ENCODE measurements around the gene RTN4RL1. TPM values are rescaled to one million over a fixed set of nuclear protein-coding genes. Genes with fewer than 3 reads are reported as not detected.

Gene RTN4RL1
- total RNA-seq, 1 donor from 2014 or later = under 0.01 TPM

DNA sequence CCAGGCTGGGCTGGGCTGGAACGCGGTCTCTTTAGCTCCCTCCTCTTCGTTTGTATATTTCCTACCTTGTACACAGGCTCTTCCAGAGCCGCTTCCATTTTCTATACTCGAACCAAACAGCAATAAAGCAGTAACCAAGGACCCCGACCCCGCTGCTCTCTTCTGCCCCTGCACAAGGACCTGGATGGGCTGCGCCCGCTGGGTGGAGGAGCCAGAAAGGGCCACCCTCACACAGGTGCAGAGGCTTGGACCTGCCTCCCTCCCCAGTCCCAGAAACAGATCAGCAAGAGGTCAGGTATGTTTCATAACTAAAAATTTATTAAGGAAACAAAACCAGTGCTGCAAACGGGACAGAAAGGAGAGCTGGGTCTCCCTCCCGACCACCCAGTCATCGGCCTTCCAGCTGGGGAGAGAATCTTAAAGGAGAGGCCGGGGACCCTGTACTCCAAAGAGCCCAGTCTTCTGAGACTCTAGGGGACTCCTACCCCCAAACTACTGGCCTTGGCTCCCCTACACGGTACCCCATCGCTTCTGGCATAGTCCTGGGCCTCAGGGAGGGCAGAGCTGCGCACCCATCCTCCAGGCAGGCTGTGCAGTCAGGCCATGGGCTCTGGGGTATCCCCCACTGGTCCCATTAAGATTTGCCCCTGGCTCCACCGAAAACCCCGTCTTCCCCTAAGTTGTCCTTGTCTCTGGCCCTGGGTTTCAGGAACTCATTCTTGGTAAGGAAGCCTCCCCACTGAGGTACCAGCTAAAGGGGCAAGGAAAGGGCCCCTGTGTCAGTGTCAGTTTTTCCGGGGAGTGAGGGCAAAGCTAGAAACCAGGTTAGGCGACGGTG, 34.6 kb upstream of the RTN4RL1 start:
- DNase-seq (ENCODE audit: low read depth, low spot score) = no peak

DNA sequence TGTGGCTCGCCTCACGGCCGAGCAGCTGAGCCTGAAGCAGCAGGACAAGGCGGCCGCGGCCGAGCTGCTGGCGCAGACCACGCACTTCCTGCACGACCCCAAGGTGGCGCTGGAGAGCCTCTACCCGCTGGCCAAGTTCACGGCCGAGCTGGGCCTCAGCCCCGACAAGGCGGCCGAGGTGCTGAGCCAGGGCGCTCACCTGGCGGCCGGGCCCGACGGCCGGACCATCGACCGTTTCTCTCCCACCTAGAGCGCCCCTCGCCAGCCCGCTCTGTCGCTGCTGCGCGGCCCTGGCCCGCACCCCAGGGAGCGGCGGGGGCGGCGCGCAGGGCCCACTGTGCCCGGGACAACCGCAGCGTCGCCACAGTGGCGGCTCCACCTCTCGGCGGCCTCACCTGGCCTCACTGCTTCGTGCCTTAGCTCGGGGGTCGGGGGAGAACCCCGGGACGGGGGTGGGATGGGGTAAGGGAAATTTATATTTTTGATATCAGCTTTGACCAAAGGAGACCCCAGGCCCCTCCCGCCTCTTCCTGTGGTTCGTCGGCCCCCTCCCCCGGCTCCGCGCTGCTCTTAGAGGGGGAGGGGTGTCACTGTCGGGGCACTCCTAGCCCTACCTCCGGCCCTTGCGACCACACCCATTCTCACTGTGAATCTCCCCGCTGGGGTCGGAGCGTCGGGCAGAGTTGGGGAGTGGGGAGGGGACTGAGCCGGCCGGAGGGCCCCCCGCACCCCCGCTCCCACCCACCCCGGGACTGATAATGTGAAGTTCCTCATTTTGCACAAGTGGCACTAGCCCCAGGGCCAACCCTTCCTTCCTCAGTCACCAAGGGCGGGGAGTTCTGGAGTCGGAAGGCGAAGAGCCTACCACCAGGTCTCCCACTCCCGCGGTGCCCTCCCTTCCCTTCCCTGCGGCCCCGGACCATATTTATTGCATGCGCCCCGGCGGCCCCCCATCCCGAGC, 33.7 kb upstream of the RTN4RL1 start:
- DNase-seq (ENCODE audit: low read depth, low spot score) = no peak

GRCh38 chr17:2057760-2058585, 32.8 kb upstream of the RTN4RL1 start:
- DNase-seq (ENCODE audit: low read depth, low spot score) = no peak

DNA sequence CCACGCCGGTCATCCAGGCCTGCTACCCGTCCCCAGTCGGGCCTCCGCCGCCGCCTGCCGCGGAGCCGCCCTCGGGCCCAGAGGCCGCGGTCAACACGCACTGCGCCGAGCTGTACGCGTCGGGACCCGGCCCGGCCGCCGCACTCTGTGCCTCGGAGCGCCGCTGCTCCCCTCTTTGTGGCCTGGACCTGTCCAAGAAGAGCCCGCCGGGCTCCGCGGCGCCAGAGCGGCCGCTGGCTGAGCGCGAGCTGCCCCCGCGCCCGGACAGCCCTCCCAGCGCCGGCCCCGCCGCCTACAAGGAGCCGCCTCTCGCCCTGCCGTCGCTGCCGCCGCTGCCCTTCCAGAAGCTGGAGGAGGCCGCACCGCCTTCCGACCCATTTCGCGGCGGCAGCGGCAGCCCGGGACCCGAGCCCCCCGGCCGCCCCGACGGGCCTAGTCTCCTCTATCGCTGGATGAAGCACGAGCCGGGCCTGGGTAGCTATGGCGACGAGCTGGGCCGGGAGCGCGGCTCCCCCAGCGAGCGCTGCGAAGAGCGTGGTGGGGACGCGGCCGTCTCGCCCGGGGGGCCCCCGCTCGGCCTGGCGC, 32.1 kb upstream of the RTN4RL1 start:
- DNase-seq (ENCODE audit: low read depth, low spot score) = no peak

- no peak for DNase-seq (ENCODE audit: low read depth, low spot score)
Measured at GRCh38 chr17:2056206-2057174, 31.4 kb upstream of the RTN4RL1 start.

DNA sequence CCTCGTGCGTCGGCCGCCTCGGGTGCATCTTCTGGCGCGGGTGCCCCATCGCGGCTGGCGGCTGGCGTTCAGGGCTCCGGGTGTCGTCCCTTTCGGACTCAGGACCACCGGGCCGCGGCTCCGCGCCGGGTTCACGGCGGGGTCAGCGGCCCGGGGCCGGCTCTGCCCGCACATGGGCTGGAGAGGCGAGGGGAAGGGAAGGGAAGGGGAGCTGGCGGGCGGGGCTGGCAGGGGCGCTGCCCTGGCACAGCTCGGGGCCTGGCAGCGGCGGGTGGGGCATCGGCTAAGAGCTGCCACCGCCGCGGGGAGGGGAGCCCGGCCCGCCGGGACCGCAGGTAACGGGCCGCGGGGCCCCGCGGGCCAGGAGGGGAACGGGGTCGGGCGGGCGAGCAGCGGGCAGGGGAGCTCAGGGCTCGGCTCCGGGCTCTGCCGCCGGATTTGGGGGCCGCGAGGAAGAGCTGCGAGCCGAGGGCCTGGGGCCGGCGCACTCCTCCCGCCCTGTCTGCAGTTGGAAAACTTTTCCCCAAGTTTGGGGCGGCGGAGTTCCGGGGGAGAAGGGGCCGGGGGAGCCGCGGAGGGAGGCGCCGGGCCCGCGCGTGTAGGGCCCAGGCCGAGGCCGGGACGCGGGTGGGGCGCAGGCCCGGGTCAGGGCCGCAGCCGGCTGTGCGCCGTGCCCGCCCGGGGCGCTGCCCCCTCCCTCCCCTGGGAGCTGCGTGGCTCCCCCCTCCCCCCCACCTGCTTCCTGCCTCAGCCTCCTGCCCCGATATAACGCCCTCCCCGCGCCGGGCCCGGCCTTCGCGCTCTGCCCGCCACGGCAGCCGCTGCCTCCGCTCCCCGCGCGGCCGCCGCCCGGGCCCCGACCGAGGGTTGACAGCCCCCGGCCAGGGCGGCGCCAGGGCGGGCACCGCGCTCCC, 30.4 kb upstream of the RTN4RL1 start:
- no peak for DNase-seq (ENCODE audit: low read depth, low spot score)

- DNase-seq (ENCODE audit: low read depth, low spot score) = no peak
Measured at GRCh38 chr17:2054512-2055291, 29.6 kb upstream of the RTN4RL1 start, which contains the start of gene HIC1. Gene HIC1, plus strand, starts transcription at chr17:2055103. Its CDS starts 1,588 bp downstream, at chr17:2056691.

DNA sequence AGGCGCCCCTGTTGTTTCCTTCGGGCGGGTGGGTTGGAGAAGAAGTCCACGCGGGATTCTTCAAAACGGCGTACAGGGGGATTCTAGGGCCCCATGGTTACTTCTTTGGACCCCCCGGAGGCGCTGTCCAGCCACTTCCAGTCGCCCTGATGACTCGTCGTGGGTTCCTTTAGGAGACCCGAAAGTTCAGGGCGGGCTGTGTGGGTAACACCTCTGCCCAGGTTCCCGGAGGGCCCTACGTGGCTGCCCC, 29.1 kb upstream of the RTN4RL1 start:
- DNase-seq (ENCODE audit: low read depth, low spot score) = no peak

GRCh38 chr17:2053380-2054261, 28.5 kb upstream of the RTN4RL1 start:
- DNase-seq (ENCODE audit: low read depth, low spot score) = no peak

GRCh38 chr17:2051933-2052559, 26.9 kb upstream of the RTN4RL1 start:
- no peak for DNase-seq (ENCODE audit: low read depth, low spot score)

DNA sequence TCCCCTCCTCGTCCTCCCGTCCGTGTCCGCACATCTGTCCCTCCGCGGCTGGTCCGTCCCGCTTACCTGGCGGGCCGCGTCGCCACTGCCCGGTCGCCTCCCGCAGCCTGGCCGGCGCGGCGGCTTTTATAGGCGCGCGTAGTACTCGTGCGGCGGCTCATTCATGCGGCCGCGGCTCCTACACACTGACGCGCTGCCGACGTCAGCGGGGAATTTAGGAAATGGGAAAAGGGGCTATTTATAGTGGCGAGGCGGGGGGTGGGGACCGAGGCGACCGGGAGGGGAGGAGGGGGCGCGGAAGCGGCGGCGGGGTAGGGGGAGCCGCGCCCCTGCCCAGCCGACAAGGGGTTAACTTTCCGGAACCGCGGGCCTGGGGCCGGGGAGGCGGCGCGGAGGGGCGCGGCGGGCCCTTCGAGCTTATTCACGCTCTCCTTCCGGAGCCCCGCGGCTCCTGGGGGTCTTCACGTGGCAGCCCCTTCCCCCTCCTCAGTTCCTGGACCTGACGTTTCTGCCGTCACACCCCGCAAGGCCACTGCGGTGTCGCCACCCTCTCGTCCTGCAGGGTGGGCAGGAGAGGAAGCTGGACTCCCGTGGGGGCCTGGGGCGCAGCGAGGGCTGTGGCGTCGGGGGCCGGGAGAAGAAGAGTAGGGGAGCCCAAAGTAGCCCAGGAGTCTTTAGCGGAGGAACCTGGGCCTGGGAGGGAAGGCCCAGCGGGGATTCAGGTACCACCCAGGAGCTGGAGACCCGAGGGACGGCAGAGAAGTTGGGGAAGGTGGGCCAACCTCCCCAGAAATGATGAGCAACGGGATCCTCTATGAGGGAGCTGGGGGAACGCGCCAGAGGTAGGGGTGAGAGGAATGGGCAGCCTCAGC, 26.2 kb upstream of the RTN4RL1 start:
- no peak for DNase-seq (ENCODE audit: low read depth, low spot score)

DNA sequence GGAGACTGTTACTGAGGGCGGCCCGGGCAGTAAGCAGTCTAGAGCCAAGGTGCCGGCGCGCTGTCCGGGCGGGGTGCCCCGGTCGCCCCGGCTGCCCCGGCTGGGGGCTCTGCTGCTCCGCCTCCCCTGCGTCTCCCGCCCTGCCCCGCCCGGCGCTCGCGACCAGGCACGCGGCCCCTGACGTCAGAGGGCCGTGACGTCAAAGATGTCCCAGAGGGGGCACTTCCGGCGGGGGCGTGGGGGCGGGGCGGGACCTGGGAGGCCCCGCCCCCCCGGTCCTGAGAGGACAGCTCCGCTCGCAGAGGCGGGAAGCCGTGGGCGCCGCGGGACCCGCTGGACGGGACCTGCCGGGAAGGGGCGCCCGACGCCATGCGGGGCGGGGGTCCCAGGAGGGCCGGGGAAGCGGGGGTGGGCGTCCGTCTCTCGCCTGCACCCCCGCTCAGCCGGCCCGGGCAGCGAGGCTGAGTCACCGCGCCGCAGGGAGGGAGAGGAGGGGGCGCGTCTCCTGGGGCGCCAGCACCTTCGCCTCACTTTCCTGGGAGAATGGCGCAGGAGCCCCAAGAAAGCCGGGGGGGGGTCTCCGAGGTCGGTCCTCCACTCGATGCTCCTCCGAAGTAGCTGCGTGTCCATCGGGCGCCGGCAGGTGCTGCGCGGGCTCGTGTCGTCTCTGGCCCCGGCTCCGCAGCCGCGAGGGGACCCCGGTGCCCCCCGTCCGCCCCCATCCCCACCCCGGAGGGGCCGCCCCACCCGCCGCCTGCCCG, 25.3 kb upstream of the RTN4RL1 start:
- no peak for DNase-seq (ENCODE audit: low read depth, low spot score)

GRCh38 chr17:2049333-2050299, 24.5 kb upstream of the RTN4RL1 start:
- DNase-seq (ENCODE audit: low read depth, low spot score) = no peak

DNA sequence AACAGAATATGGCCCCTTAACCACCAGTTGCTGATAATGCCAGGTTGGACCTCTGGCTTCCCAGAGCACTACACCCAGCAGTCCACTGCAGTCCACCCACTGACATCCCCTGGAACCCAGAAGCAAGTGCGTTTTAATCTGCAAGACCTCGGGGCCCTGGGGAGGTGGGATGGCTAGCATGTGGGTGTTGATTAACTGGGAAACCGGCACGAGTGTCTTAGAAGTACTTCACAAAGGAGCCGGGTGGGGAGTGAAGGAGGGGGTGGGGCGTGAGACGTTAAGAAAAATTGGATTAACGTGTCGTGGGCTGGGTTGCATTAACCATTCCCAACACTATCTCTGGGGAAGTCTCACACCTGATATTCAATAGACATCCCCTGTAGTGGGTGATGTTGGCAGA, 23.7 kb upstream of the RTN4RL1 start:
- no peak for DNase-seq (ENCODE audit: low read depth, low spot score)
